ENCODE measurements around the gene RBM25.

DNA sequence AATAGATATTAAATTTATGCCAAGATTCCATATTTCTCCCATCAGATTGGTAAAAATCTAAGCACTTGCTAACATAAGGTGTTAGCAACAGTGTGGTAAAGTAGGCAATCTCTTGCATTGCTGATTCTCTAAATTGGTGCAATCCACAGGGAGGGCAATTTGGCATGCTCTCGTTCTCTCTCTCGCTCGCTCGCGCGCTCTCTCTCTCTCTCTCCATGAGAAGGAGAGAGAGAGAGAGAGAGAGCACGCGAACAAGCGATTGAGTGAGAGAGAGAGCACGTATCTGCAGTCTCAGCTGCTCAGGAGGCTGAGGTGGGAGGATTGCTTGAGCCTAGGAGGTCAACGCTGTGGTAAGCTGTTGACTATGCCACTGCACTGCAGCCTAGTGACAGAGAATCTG lies 103.9 kb downstream of the RBM25 start:
- TF ChIP-seq, protein P1, sequence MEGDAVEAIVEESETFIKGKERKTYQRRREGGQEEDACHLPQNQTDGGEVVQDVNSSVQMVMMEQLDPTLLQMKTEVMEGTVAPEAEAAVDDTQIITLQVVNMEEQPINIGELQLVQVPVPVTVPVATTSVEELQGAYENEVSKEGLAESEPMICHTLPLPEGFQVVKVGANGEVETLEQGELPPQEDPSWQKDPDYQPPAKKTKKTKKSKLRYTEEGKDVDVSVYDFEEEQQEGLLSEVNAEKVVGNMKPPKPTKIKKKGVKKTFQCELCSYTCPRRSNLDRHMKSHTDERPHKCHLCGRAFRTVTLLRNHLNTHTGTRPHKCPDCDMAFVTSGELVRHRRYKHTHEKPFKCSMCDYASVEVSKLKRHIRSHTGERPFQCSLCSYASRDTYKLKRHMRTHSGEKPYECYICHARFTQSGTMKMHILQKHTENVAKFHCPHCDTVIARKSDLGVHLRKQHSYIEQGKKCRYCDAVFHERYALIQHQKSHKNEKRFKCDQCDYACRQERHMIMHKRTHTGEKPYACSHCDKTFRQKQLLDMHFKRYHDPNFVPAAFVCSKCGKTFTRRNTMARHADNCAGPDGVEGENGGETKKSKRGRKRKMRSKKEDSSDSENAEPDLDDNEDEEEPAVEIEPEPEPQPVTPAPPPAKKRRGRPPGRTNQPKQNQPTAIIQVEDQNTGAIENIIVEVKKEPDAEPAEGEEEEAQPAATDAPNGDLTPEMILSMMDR (IDR thresholded peaks at IDR 0.05), result no peak
- no peak for TF ChIP-seq POLR2A (IDR thresholded peaks at IDR 0.05)
